ENCODE measurements around the gene HS6ST3.
"Not testable (repeated sequence)": the region's sequence is repeated elsewhere in the genome, so short reads cannot be mapped to it uniquely, and the experiment has no call there.

Gene HS6ST3

GRCh38 chr13:96460609-96461008, 370.7 kb downstream of the HS6ST3 start:
- DNase-seq, result no peak

GRCh38 chr13:96473526-96474180, 383.7 kb downstream of the HS6ST3 start:
- DNase-seq, result peak; percentile 23

GRCh38 chr13:96474181-96474557, 384.3 kb downstream of the HS6ST3 start:
- DNase-seq, result no peak

GRCh38 chr13:96475103-96475502, 385.2 kb downstream of the HS6ST3 start:
- no peak for DNase-seq

- DNase-seq, result no peak
These were observed 391.6 kb downstream of the HS6ST3 start for GRCh38 chr13:96481482-96481881.

- no peak for DNase-seq
These were observed 400.6 kb downstream of the HS6ST3 start for GRCh38 chr13:96490496-96490989.

GRCh38 chr13:96491103-96491502, 401.2 kb downstream of the HS6ST3 start:
- DNase-seq, result no peak

GRCh38 chr13:96492766-96493165, 402.9 kb downstream of the HS6ST3 start:
- DNase-seq, result peak; percentile 37

- DNase-seq, result no peak
These were observed 409.7 kb downstream of the HS6ST3 start for GRCh38 chr13:96499656-96500055.

GRCh38 chr13:96500953-96501352, 411.0 kb downstream of the HS6ST3 start:
- no peak for DNase-seq

GRCh38 chr13:96503481-96503880, 413.6 kb downstream of the HS6ST3 start:
- no peak for DNase-seq

GRCh38 chr13:96511587-96511986, 421.7 kb downstream of the HS6ST3 start:
- no peak for DNase-seq

GRCh38 chr13:96519380-96519779, 429.5 kb downstream of the HS6ST3 start:
- DNase-seq, result no peak

- not testable (repeated sequence) for DNase-seq
These were observed 434.6 kb downstream of the HS6ST3 start for GRCh38 chr13:96524398-96525020.

GRCh38 chr13:96525715-96526114, 435.8 kb downstream of the HS6ST3 start:
- no peak for DNase-seq

GRCh38 chr13:96527497-96527896, 437.6 kb downstream of the HS6ST3 start:
- DNase-seq, result no peak

GRCh38 chr13:96532804-96533203, 442.9 kb downstream of the HS6ST3 start:
- DNase-seq, result no peak

- DNase-seq, result no peak
These were observed 443.5 kb downstream of the HS6ST3 start for GRCh38 chr13:96533408-96533807.

GRCh38 chr13:96539791-96540190, 449.9 kb downstream of the HS6ST3 start:
- no peak for DNase-seq

GRCh38 chr13:96540670-96541069, 450.8 kb downstream of the HS6ST3 start:
- no peak for DNase-seq

- no peak for DNase-seq
These were observed 453.1 kb downstream of the HS6ST3 start for GRCh38 chr13:96542986-96543385.

- no peak for DNase-seq
These were observed 455.1 kb downstream of the HS6ST3 start for GRCh38 chr13:96544957-96545356.

GRCh38 chr13:96546463-96546862, 456.6 kb downstream of the HS6ST3 start:
- DNase-seq, result no peak

GRCh38 chr13:96551546-96551945, 461.6 kb downstream of the HS6ST3 start:
- no peak for DNase-seq

- DNase-seq, result no peak
These were observed 462.7 kb downstream of the HS6ST3 start for GRCh38 chr13:96552559-96552958.

Data from NCI-H2171 (cell line).